Erythroblast (primary cell): ENCODE measurements around the gene CDK18.

ENCODE experiments used
- GATA1 ChIP-seq: IDR thresholded peaks from 2 replicates; pipeline ENCODE4 v1.6.1; 2011; ENCODE audit warnings: low read depth, mild to moderate bottlenecking, control low read depth, low read length, moderate library complexity
- POLR2A ChIP-seq: IDR thresholded peaks from 2 replicates; pipeline ENCODE4 v1.6.1; 2011; ENCODE audit warnings: mild to moderate bottlenecking, low read length

DNA sequence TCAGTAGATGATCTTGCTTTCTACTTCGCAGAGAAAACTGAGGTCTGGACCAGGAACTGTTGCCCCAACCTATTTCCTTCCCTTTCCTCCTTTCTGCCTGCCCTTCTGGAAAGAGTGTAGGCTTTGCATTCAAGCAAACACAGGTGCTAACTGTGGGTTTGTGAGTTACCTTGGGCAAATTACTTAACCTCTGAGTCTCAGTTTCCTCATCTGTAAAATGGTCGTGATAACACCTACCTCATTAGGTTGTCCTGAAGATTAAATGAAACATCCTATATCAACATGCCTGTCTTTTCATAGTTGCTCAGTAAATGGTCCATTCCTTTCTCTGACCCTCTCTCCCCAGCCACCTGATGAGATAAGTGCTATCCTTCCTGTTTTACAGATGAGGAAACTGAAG is 39.1 kb upstream of the CDK18 start:
- no peak for TF ChIP-seq POLR2A
- no peak for TF ChIP-seq GATA1
